ENCODE measurements around the gene FAM222B. TPM values are rescaled to one million over a fixed set of nuclear protein-coding genes. Genes with fewer than 3 reads are reported as not detected.
A peak's percentile ranks its signal among the peaks of the same experiment; 100 is the strongest.

Gene FAM222B
- total and polyA plus RNA-seq, 9 of the 15 experiments (the other 6 are each of a cell fraction or from before 2014, with no cell fraction given) = 4.0 to 34.6 (median 7.5) TPM

GRCh38 chr17:28854457-28855335 lies 12.1 kb upstream of the FAM222B start, which contains the start of gene ERAL1 (continued):
- TF ChIP-seq SRSF1 (IDR thresholded peaks at IDR 0.05; ENCODE audit: low read depth, low read length) = no peak
- peak; percentile 83; the same call in 1 of the 2 replicates for TF ChIP-seq POLR2AphosphoS2 (IDR thresholded peaks at IDR 0.05; ENCODE audit: low read length)
- TF ChIP-seq MLLT1 (IDR thresholded peaks at IDR 0.05) = 0 out of 4 replicates have a peak, but pooled peaks have one; percentile 34 to 69
- 0 out of 2 replicates have a peak, but pooled peaks have one; percentile 41 for TF ChIP-seq BRD4 (IDR thresholded peaks at IDR 0.05)
- TF ChIP-seq E2F8 (IDR thresholded peaks at IDR 0.05; ENCODE audit: low read depth, partially characterized antibody) = no peak
- TF ChIP-seq ETV6 (IDR thresholded peaks at IDR 0.05; ENCODE audit: borderline replicate concordance in 1 of 2, low read depth in 2 of 2, low read length in 1 of 2) = no peak
- no peak for TF ChIP-seq ETV6 (CRISPR knock-in tag; IDR thresholded peaks at IDR 0.05; ENCODE audit: borderline replicate concordance)
- TF ChIP-seq SREBF2 (CRISPR knock-in tag; IDR thresholded peaks at IDR 0.05) = no peak
- peak; percentile 91 for TF ChIP-seq ARID4B (CRISPR knock-in tag; IDR thresholded peaks at IDR 0.05)
- peak; percentile 100 for TF ChIP-seq SIN3B (IDR thresholded peaks at IDR 0.05; ENCODE audit: low read depth)
- TF ChIP-seq SMAD3 (CRISPR knock-in tag; conservative IDR thresholded peaks at IDR 0.05) = 0 out of 2 replicates have a peak, but pooled peaks have one; percentile 12
- no peak for TF ChIP-seq ZNF785 (CRISPR knock-in tag; IDR thresholded peaks at IDR 0.05)
- peak; percentile 63; the same call in 1 of the 2 replicates for TF ChIP-seq JUND (IDR thresholded peaks at IDR 0.05; ENCODE audit: borderline replicate concordance, low read depth, low read length)
- TF ChIP-seq JUND (tag; IDR thresholded peaks at IDR 0.05; ENCODE audit: borderline replicate concordance, low read depth, low read length) = peak; percentile 72; the same call in 1 of the 3 replicates
- TF ChIP-seq POLR2AphosphoS5 (IDR thresholded peaks at IDR 0.05; ENCODE audit: control insufficient read depth, insufficient read depth, low read depth, low read length) = peak; percentile 93
- no peak for TF ChIP-seq GATAD2B (IDR thresholded peaks at IDR 0.05; ENCODE audit: borderline replicate concordance)
- TF ChIP-seq HDAC1 (IDR thresholded peaks at IDR 0.05) = peak in 1 of 2 experiments; percentile 98; a peak in 2 of 4 replicates
- TF ChIP-seq KLF13 (tag; IDR thresholded peaks at IDR 0.05; ENCODE audit: borderline replicate concordance, low read depth) = peak; percentile 73; the same call in 1 of the 2 replicates

All from K562 (cell line).